IMR-90 (cell line): ENCODE measurements around the gene ZNF862. TPM values are rescaled to one million over a fixed set of nuclear protein-coding genes. Genes with fewer than 3 reads are reported as not detected.

Experiments used
- ATAC-seq: fragments of 200-7000 bp; cut with Tn5 transposase; 2 replicates; pipeline ENCODE4 v1.9.1; 2020; ENCODE audit warnings: low read depth, mild to moderate bottlenecking, moderate library complexity
- BruUV-seq: library from RNA; stranded (reverse); fragments of 400-500 nt; replicated peaks from 2 replicates; lab custom pipeline; 2021; lab: Mats Ljungman, UMichigan
- CTCF ChIA-PET: fragments of 300-600 bp; formaldehyde crosslinking; extraction: SDS; loops from one replicate; lab custom pipeline; 2021; ENCODE audit warnings: antibody characterized with exemption; lab: Yijun Ruan, JAX
- POLR2A ChIA-PET: fragments of 300-600 bp; sonication (Branson Sonifier 250); formaldehyde crosslinking; loops from one replicate; lab custom pipeline; 2022; ENCODE audit warnings: antibody characterized with exemption; ENCODE audit not compliant: unreplicated experiment; lab: Charles Lee
- DNase-seq: peaks from one replicate; pipeline ENCODE4 v3.0.0; 2013
- H2AFZ ChIP-seq: replicated peaks from 2 replicates; pipeline ENCODE3; 2013; ENCODE audit warnings: low read length, mild to moderate bottlenecking; ENCODE audit not compliant: poor library complexity
- H2AK5ac ChIP-seq: 2 replicates; pipeline ENCODE4 v1.6.1; 2013; ENCODE audit warnings: low read depth, low read length, inconsistent platforms
- H2AK9ac ChIP-seq: replicated peaks from 2 replicates; pipeline ENCODE3; 2013; ENCODE audit warnings: mild to moderate bottlenecking, low read depth, low read length, moderate library complexity; ENCODE audit not compliant: poor library complexity
- H2BK120ac ChIP-seq: 2 replicates; pipeline ENCODE4 v1.6.1; 2013; ENCODE audit warnings: low read depth, low read length, inconsistent platforms
- H2BK15ac ChIP-seq: 3 replicates; pipeline ENCODE4 v1.6.1; 2013; ENCODE audit warnings: low read depth, low read length, inconsistent platforms
- H2BK20ac ChIP-seq: 2 replicates; pipeline ENCODE4 v1.6.1; 2013; ENCODE audit warnings: low read depth, mild to moderate bottlenecking, inconsistent platforms, low read length, moderate library complexity
- H2BK5ac ChIP-seq: 2 replicates; pipeline ENCODE4 v1.6.1; 2013; ENCODE audit warnings: mild to moderate bottlenecking, low read depth, low read length, inconsistent platforms; ENCODE audit not compliant: poor library complexity, severe bottlenecking
- H3K14ac ChIP-seq: replicated peaks from 2 replicates; pipeline ENCODE4 v1.6.1; 2013; ENCODE audit warnings: low read depth, low read length, inconsistent platforms
- H3K18ac ChIP-seq: 2 replicates; pipeline ENCODE4 v1.6.1; 2013; ENCODE audit warnings: low read depth, low read length, control low read depth
- H3K23ac ChIP-seq: 2 replicates; pipeline ENCODE4 v1.6.1; 2013; ENCODE audit warnings: low read depth, low read length, inconsistent platforms
- H3K27ac ChIP-seq: 2 replicates; pipeline ENCODE4 v1.5.1; 2013; ENCODE audit warnings: mild to moderate bottlenecking, control low read depth, low read length; ENCODE audit not compliant: insufficient read depth
- H3K27me3 ChIP-seq: 2 replicates; pipeline ENCODE4 v1.6.1; 2013; ENCODE audit warnings: low read length; ENCODE audit not compliant: control insufficient read depth, insufficient read depth
- H3K36me3 ChIP-seq: 2 replicates; pipeline ENCODE4 v1.6.1; 2013; ENCODE audit warnings: low read length, mixed read lengths; ENCODE audit not compliant: control insufficient read depth, insufficient read depth
- H3K4ac ChIP-seq: 2 replicates; pipeline ENCODE4 v1.6.1; 2013; ENCODE audit warnings: low read depth, low read length, inconsistent platforms
- H3K4me1 ChIP-seq: 2 replicates; pipeline ENCODE4 v1.6.1; 2013; ENCODE audit warnings: low read length, mixed read lengths; ENCODE audit not compliant: control insufficient read depth, insufficient read depth
- H3K4me2 ChIP-seq: 2 replicates; pipeline ENCODE4 v1.6.1; 2013; ENCODE audit warnings: low read depth, mild to moderate bottlenecking, control low read depth, low read length, moderate library complexity
- H3K4me3 ChIP-seq: 2 replicates; pipeline ENCODE4 v1.5.1; 2013; ENCODE audit warnings: low read depth, mild to moderate bottlenecking, control low read depth, low read length, moderate library complexity; ENCODE audit not compliant: insufficient read depth
- H3K56ac ChIP-seq: 2 replicates; pipeline ENCODE4 v1.6.1; 2013; ENCODE audit warnings: low read length, inconsistent platforms; ENCODE audit not compliant: insufficient read depth; ENCODE audit errors: extremely low read depth
- H3K79me1 ChIP-seq, 2 experiments: 2 replicates each; pipeline ENCODE4 v1.6.1; 2013; ENCODE audit warnings: low read length in 2 of 2, inconsistent platforms in 1 of 2, low read depth in 1 of 2
- H3K9ac ChIP-seq: 2 replicates; pipeline ENCODE4 v1.6.1; 2013; ENCODE audit warnings: low read depth, low read length, control low read depth
- H3K9me1 ChIP-seq: 2 replicates; pipeline ENCODE4 v1.6.1; 2013; ENCODE audit warnings: low read length, inconsistent platforms; ENCODE audit not compliant: insufficient read depth
- H3K9me3 ChIP-seq: 2 replicates; pipeline ENCODE4 v1.6.1; 2013; ENCODE audit warnings: low read length; ENCODE audit not compliant: control insufficient read depth, insufficient read depth
- H4K20me1 ChIP-seq: 2 replicates; pipeline ENCODE4 v1.6.1; 2013; ENCODE audit warnings: low read length, inconsistent platforms; ENCODE audit not compliant: insufficient read depth
- H4K5ac ChIP-seq: 2 replicates; pipeline ENCODE4 v1.6.1; 2013; ENCODE audit warnings: mild to moderate bottlenecking, low read depth, low read length, control low read depth
- H4K8ac ChIP-seq, 2 experiments: 2 replicates each; pipeline ENCODE4 v1.6.1; 2013; ENCODE audit warnings: low read depth in 2 of 2, low read length in 2 of 2, control low read depth in 1 of 2, inconsistent platforms in 1 of 2
- H4K91ac ChIP-seq: 2 replicates; pipeline ENCODE4 v1.6.1; 2013; ENCODE audit warnings: low read depth, low read length, inconsistent platforms; ENCODE audit not compliant: insufficient read depth
- BHLHE40 ChIP-seq: fragments of 150-350 bp; IDR thresholded peaks from 2 replicates; pipeline ENCODE4 v1.6.1; 2016; ENCODE audit warnings: mild to moderate bottlenecking, low read depth, low read length
- CEBPB ChIP-seq: IDR thresholded peaks from 2 replicates; pipeline ENCODE4 v1.6.1; 2012; ENCODE audit warnings: low read depth, low read length, improper control_type of control experiment
- CHD1 ChIP-seq: IDR thresholded peaks from 2 replicates; pipeline ENCODE4 v1.6.1; 2012; ENCODE audit warnings: low read depth, low read length, improper control_type of control experiment
- CTCF ChIP-seq: conservative IDR thresholded peaks from 2 replicates; pipeline ENCODE4 v1.5.1; 2012; ENCODE audit warnings: mild to moderate bottlenecking, low read depth, low read length, improper control_type of control experiment
- ELK1 ChIP-seq: fragments of 150-350 bp; IDR thresholded peaks from 2 replicates; pipeline ENCODE4 v1.6.1; 2016; ENCODE audit warnings: low read depth, mild to moderate bottlenecking, low read length, moderate library complexity, borderline replicate concordance
- FOS ChIP-seq: fragments of 150-350 bp; IDR thresholded peaks from 2 replicates; pipeline ENCODE4 v1.6.1; 2016; ENCODE audit warnings: low read depth, low read length
- MAFK ChIP-seq: IDR thresholded peaks from 2 replicates; pipeline ENCODE4 v1.6.1; 2012; ENCODE audit warnings: low read depth, low read length, improper control_type of control experiment
- MAZ ChIP-seq: IDR thresholded peaks from 2 replicates; pipeline ENCODE4 v1.6.1; 2012; ENCODE audit warnings: low read depth, mild to moderate bottlenecking, low read length, improper control_type of control experiment, moderate library complexity, borderline replicate concordance
- NFE2L2 ChIP-seq: fragments of 150-350 bp; IDR thresholded peaks from 2 replicates; pipeline ENCODE4 v1.6.1; 2016; ENCODE audit warnings: low read depth, mild to moderate bottlenecking, low read length
- POLR2A ChIP-seq: IDR thresholded peaks from 2 replicates; pipeline ENCODE4 v1.6.1; 2012; ENCODE audit warnings: mild to moderate bottlenecking, low read depth, low read length
- RAD21 ChIP-seq: IDR thresholded peaks from 2 replicates; pipeline ENCODE4 v1.6.1; 2012; ENCODE audit warnings: low read length, improper control_type of control experiment
- RCOR1 ChIP-seq: IDR thresholded peaks from 2 replicates; pipeline ENCODE4 v1.6.1; 2012; ENCODE audit warnings: mild to moderate bottlenecking, low read length, improper control_type of control experiment; ENCODE audit not compliant: insufficient replicate concordance
- RFX5 ChIP-seq: IDR thresholded peaks from 2 replicates; pipeline ENCODE4 v1.8.0; 2012; ENCODE audit warnings: low read depth, mild to moderate bottlenecking, low read length, moderate library complexity
- SMC3 ChIP-seq: fragments of 150-350 bp; IDR thresholded peaks from 2 replicates; pipeline ENCODE4 v1.6.1; 2016; ENCODE audit warnings: low read depth, mild to moderate bottlenecking, antibody characterized with exemption, low read length, moderate library complexity
- USF2 ChIP-seq: fragments of 150-350 bp; IDR thresholded peaks from 2 replicates; pipeline ENCODE4 v1.6.1; 2017; ENCODE audit warnings: mild to moderate bottlenecking, antibody characterized with exemption, low read length, low read depth
- WGBS, 2 experiments: methylation state at CpG; one replicate each; pipeline versions ENCODE4 v1.1.5 to v1.1.7; 2013; ENCODE audit warnings: missing lambda C conversion rate in 2 of 2; ENCODE audit not compliant: insufficient read length in 1 of 2; ENCODE audit errors: extremely low coverage in 2 of 2; 5-methylcytosine and 5-hydroxymethylcytosine counted together
- dilution Hi-C: fragments of 300-500 bp; cut with HindIII; formaldehyde crosslinking; loops from one replicate; pipeline ENCODE4 v1.14.3; 2018; ENCODE audit warnings: low sequenced_read_pairs; ENCODE audit not compliant: unreplicated experiment
- in situ Hi-C: fragments of 300-500 bp; cut with MboI; formaldehyde crosslinking; loops from 3 replicates; pipeline ENCODE4 v1.14.3; 2019; ENCODE audit warnings: low sequenced_read_pairs, inconsistent platforms, mixed read lengths
- intact Hi-C: fragments of 100-400 bp; cut with micrococcal nuclease; formaldehyde crosslinking; loops from 2 replicates; pipeline ENCODE4 v1.10.0; 2022
- polyA plus RNA-seq, 3 experiments: library from polyadenylated mRNA; depleted of rRNA; stranded (reverse); fragments of >200 nt; gene quantifications; 2 replicates each; pipeline ENCODE4 v1.2.3, GENCODE V29; 2012; ENCODE audit warnings: low replicate concordance in 1 of 3
- total RNA-seq: library from RNA; depleted of rRNA; stranded (reverse); fragments of >200 nt; gene quantifications from 2 replicates; pipeline ENCODE4 v1.2.3, GENCODE V29; 2012

ZNF862 gene
- total and polyA plus RNA-seq, 2 of the 4 experiments (the other 2 are of a cell fraction) = 5.9 to 10.8 TPM

GRCh38 chr7:149881328-149882247 lies 43.4 kb downstream of the ZNF862 start:
- TF ChIP-seq FOS (no peak), NFE2L2 (no peak), RAD21 (no peak), USF2 (no peak), ELK1 (no peak), CEBPB (no peak), MAZ (no peak), RFX5 (no peak), SMC3 (no peak), MAFK (no peak), RCOR1 (no peak), POLR2A (no peak), CTCF (no peak), CHD1 (no peak), BHLHE40 (no peak)
- Histone ChIP-seq H2BK15ac (no peak overlapping the region), H4K8ac (no peak overlapping the region), H3K4me3 (no peak overlapping the region), H3K27me3 (no peaks in the 10 kb centered on the region), H4K20me1 (no peaks in the 10 kb centered on the region), H2AK9ac (no peak overlapping the region), H2BK20ac (no peak overlapping the region), H3K9me1 (no peaks in the 10 kb centered on the region), H3K4ac (no peak overlapping the region), H4K91ac (no peak overlapping the region), H3K4me2 (no peak overlapping the region), H3K79me1 (no peaks in the 10 kb centered on the region), H3K27ac (no peak overlapping the region), H3K4me1 (peaks cover 3% of the 10 kb centered on the region; the same call in 1 of the 2 replicates), H3K14ac (no peak overlapping the region), H3K36me3 (no peaks in the 10 kb centered on the region), H4K5ac (no peak overlapping the region), H3K18ac (no peak overlapping the region), H3K9ac (no peak overlapping the region), H2BK120ac (no peak overlapping the region), H3K9me3 (no peaks in the 10 kb centered on the region), H2BK5ac (no peak overlapping the region), H2AK5ac (no peak overlapping the region), H3K56ac (no peak overlapping the region), H3K23ac (no peak overlapping the region), H2AFZ (no peak overlapping the region)
- POLR2A ChIA-PET = no interaction called here
- CTCF ChIA-PET = no interaction called here
- in situ Hi-C loops = no loop called here
- ATAC-seq (no peak), DNase-seq (no peak)
- intact Hi-C loops = loop anchor here (5.0 kb wide), 2 partner anchors 121 to 166 kb away; no protein-coding TSS in a partner anchor
- no TSS peak for BruUV-seq
- WGBS, 2 experiments = 53% methylated on average over 3 of the region's 19 CpGs; no CpG with 5 or more reads in 1 of the 2 experiments
- dilution Hi-C loops = no loop called here
